ENCODE results near the gene UBL7.

UBL7 gene

DNA sequence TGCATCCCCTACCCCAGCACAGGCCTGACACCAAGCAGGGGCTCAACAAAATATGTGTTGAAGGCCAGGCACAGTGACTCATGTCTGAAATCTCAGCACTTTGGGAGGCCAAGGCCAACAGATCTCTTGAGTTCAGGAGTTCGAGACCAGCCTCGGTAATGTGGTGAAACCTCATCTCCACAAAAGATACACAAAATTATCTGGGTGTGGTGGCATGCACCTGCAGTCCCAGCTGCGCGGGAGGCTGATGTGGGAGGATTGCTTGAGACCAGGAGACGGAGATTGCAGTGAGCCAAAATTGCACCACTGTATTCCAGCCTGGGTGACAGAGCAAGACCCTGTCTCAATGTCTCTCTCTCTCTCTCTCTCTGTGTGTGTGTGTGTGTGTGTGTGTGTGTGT is 62.8 kb downstream of the UBL7 start:
- Histone ChIP-seq H3K36me3 (ENCODE audit: insufficient read depth, low read length) (no peaks in the 10 kb centered on the region), H3K9me2 (ENCODE audit: low read depth, low read length) (no peaks in the 10 kb centered on the region), H2AFZ (ENCODE audit: low read length) (no peak overlapping the region), H3K9me3 (ENCODE audit: low read length) (no peaks in the 10 kb centered on the region), H3K9ac (ENCODE audit: low read length) (no peak overlapping the region), H3K4me1 (ENCODE audit: insufficient read depth, low read length, severe bottlenecking) (peaks cover 6% of the 10 kb centered on the region), H3K4me3 (ENCODE audit: low read depth, low read length, poor library complexity, severe bottlenecking) (no peak overlapping the region), H3K4me2 (ENCODE audit: low read length) (no peak overlapping the region), H3K27me3 (ENCODE audit: insufficient read depth, low read length) (0 out of 2 replicates have a peak, but pooled peaks cover 8% of the 10 kb centered on the region), H3F3A (ENCODE audit: insufficient read depth, low read length) (no peaks in the 10 kb centered on the region), H4K20me1 (ENCODE audit: insufficient read depth, low read length) (no peaks in the 10 kb centered on the region), H3K27ac (ENCODE audit: low read depth, low read length, poor library complexity, severe bottlenecking) (no peak overlapping the region), H3K79me2 (ENCODE audit: insufficient read depth, low read length) (no peaks in the 10 kb centered on the region)
- TF ChIP-seq CTCF (IDR thresholded peaks at IDR 0.05; ENCODE audit: low read length) (no peak), EZH2 (IDR thresholded peaks at IDR 0.05; ENCODE audit: borderline replicate concordance, low read length) (no peak)

DNA sequence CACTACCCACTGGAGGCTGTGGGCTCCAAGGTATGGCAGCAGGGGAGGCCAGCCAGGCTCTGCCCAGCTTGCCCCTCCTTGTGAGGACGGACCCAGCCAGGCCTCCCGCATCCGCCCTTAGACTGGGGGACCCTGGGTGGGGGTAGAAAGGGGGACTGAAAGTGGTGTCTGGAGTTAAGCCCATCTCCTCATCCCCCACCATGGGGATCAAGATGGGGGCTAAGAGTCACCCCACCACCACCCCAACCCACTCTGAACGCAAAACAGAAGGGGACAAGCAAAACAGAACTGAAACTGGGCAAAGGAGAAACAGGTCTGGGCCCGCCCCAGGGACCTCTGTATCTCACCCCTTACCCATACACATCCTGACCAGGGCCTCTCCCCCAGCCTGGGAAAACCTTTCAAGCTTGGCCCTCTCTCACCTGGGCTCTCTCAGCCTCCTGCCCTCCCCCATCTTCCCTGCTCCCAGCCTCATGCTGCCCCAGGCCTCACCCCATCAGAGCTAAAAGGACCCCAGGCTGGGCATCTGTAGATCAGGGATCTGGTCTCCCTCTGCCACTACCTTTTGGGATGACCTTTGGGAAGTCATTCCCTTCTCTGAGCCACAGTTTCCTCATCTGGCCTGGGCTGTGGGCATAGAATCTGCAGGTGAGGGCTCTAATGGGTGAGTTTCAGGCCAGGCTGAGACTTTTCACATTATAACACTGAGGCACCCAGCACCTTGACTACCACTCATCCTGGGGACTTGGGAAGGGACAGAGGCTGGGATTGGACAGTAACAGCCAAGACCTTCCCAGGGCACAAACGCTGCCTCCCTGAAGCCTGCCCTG is 63.5 kb downstream of the UBL7 start:
- no peak overlapping the region for H3K4me3 ChIP-seq (ENCODE audit: low read depth, low read length, poor library complexity, severe bottlenecking)
- H3F3A ChIP-seq (ENCODE audit: insufficient read depth, low read length), result no peaks in the 10 kb centered on the region
- H2AFZ ChIP-seq (ENCODE audit: low read length), result no peak overlapping the region
- H3K79me2 ChIP-seq (ENCODE audit: insufficient read depth, low read length), result no peaks in the 10 kb centered on the region
- H4K20me1 ChIP-seq (ENCODE audit: insufficient read depth, low read length), result no peaks in the 10 kb centered on the region
- H3K9me2 ChIP-seq (ENCODE audit: low read depth, low read length), result no peaks in the 10 kb centered on the region
- no peaks in the 10 kb centered on the region for H3K9me3 ChIP-seq (ENCODE audit: low read length)
- H3K4me2 ChIP-seq (ENCODE audit: low read length), result no peak overlapping the region
- TF ChIP-seq CTCF (IDR thresholded peaks at IDR 0.05; ENCODE audit: low read length) (no peak), EZH2 (IDR thresholded peaks at IDR 0.05; ENCODE audit: borderline replicate concordance, low read length) (no peak)
- no peak overlapping the region for H3K27ac ChIP-seq (ENCODE audit: low read depth, low read length, poor library complexity, severe bottlenecking)
- H3K27me3 ChIP-seq (ENCODE audit: insufficient read depth, low read length), result 0 out of 2 replicates have a peak, but pooled peaks cover 8% of the 10 kb centered on the region
- H3K36me3 ChIP-seq (ENCODE audit: insufficient read depth, low read length), result no peaks in the 10 kb centered on the region
- H3K9ac ChIP-seq (ENCODE audit: low read length), result no peak overlapping the region
- H3K4me1 ChIP-seq (ENCODE audit: insufficient read depth, low read length, severe bottlenecking), result no peaks in the 10 kb centered on the region

DNA sequence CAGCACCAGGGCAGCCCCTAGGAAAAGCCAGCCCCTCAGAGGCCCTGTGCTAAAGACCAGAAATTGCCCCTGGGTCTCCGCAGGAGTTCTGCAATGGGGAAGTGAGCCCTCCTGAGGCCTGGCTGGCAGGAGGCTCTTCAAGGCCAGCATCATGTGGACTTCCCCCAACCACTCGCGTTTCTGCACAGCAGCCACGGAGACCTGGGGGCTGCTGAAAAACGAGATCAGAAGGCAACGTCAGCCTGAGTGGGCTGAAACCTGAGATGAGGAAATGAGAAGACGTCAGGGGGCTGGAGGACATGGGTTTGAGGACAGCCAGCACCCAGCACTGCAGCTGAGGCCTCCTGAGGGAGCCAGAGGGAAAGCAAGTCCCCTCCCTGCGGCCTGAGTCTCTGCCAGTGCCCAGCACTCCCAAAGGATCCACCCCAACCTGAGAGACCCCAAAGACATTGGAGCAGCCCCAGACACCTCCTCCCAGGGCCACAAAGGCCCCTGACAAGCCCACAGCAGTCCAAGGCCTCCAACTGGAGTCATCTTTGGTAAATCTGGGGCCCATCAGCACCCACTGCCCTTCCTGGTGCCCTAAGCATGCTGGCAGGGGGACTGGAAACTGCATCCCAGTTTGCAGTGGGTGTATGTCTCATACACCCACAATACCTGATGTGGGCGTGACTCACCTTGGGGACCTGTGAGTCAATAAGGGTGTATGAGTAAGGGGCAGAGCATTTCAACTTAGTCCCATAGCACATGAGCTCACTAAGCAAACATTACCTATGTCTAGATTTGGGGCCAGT is 64.3 kb downstream of the UBL7 start:
- no peaks in the 10 kb centered on the region for H3K4me1 ChIP-seq (ENCODE audit: insufficient read depth, low read length, severe bottlenecking)

More for the DNA sequence above, 64.3 kb downstream of the UBL7 start:
- H3K36me3 ChIP-seq (ENCODE audit: insufficient read depth, low read length), result no peaks in the 10 kb centered on the region
- no peak overlapping the region for H3K9ac ChIP-seq (ENCODE audit: low read length)
- no peak overlapping the region for H3K4me3 ChIP-seq (ENCODE audit: low read depth, low read length, poor library complexity, severe bottlenecking)
- no peak overlapping the region for H2AFZ ChIP-seq (ENCODE audit: low read length)
- no peaks in the 10 kb centered on the region for H3K79me2 ChIP-seq (ENCODE audit: insufficient read depth, low read length)
- H3K27ac ChIP-seq (ENCODE audit: low read depth, low read length, poor library complexity, severe bottlenecking), result no peak overlapping the region
- no peaks in the 10 kb centered on the region for H4K20me1 ChIP-seq (ENCODE audit: insufficient read depth, low read length)
- no peaks in the 10 kb centered on the region for H3F3A ChIP-seq (ENCODE audit: insufficient read depth, low read length)
- H3K4me2 ChIP-seq (ENCODE audit: low read length), result no peak overlapping the region
- no peaks in the 10 kb centered on the region for H3K9me2 ChIP-seq (ENCODE audit: low read depth, low read length)
- 0 out of 2 replicates have a peak, but pooled peaks cover 8% of the 10 kb centered on the region for H3K27me3 ChIP-seq (ENCODE audit: insufficient read depth, low read length)
- no peak for TF ChIP-seq EZH2 (IDR thresholded peaks at IDR 0.05; ENCODE audit: borderline replicate concordance, low read length)
- TF ChIP-seq CTCF (IDR thresholded peaks at IDR 0.05; ENCODE audit: low read length), result no peak
- no peaks in the 10 kb centered on the region for H3K9me3 ChIP-seq (ENCODE audit: low read length)

Measured in OCI-LY1 (cell line).